GM21576 (cell line): ENCODE results near the gene KCND3.

Source experiments
- ATAC-seq: cut with Tn5 transposase; IDR thresholded peaks from one replicate; pipeline ENCODE4 v1.9.1; 2021; ENCODE audit warnings: mild to moderate bottlenecking, moderate library complexity; ENCODE audit not compliant: unreplicated experiment

The KCND3 gene

GRCh38 chr1:111851552-111851951 is 137.9 kb downstream of the KCND3 start:
- ATAC-seq = no peak

DNA sequence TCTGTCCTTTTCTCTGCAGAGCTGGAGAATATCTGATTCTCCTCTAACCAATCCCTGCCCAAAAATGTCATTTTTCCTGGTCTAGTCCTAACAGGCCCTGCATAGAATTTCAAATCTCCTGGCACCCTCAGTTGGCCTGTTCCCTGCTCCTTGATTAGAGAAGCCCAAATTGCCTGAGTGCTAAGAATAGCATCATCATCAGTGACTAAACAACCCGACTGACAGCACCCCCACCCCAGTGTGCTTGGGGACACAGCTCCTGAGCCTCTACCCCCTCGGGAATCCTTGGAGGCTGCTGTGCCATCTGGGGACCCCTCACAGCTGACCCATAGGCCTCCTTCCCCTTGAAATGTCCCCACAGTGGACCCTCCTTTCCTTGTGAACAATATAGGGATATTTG is 139.4 kb downstream of the KCND3 start:
- no peak for ATAC-seq

GRCh38 chr1:111848852-111849545 is 140.5 kb downstream of the KCND3 start:
- no peak for ATAC-seq

- ATAC-seq = no peak
Measured at GRCh38 chr1:111847466-111847865, 142.0 kb downstream of the KCND3 start.

DNA sequence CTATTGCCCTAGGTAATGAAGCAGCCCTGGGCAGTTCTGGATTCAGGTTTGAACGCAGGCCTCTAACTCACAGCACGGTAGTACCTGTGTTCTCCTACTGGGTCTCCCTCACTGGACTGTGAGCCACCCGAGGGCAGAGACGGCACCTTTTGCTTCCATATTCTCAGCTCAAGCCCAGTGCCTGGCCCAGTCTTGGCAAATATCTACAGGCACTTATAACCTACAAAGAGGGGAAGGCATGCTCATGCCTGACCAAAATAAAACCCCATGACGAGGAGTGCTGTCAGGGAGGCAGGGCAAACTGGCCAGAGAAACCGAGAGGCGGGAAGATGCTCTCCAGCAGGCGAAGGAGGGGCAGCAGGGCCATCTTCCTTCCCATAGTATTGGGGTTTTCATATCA is 142.6 kb downstream of the KCND3 start:
- no peak for ATAC-seq

GRCh38 chr1:111843177-111843576 is 146.3 kb downstream of the KCND3 start:
- ATAC-seq = no peak

GRCh38 chr1:111842411-111842810 is 147.1 kb downstream of the KCND3 start:
- ATAC-seq = no peak

DNA sequence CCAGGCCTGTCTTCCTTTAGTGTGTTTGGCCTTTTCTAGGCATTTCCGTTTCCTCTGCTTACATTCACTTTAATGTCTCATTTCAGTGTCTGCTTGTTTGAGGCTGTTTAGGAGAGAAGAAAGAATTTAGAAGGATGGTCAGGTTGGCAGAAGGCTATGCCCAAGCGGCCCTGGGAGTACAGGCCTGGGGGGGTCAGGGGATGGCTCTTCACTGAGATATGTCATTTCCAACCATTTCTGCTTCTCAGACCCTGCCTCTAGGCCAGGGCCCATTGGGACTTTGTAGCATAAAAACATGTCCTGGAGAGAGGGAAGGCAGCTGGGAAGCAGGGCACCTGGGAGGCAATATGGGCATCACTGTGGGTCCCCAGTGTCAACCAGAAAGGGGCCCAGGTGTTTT is 147.7 kb downstream of the KCND3 start:
- ATAC-seq = no peak

DNA sequence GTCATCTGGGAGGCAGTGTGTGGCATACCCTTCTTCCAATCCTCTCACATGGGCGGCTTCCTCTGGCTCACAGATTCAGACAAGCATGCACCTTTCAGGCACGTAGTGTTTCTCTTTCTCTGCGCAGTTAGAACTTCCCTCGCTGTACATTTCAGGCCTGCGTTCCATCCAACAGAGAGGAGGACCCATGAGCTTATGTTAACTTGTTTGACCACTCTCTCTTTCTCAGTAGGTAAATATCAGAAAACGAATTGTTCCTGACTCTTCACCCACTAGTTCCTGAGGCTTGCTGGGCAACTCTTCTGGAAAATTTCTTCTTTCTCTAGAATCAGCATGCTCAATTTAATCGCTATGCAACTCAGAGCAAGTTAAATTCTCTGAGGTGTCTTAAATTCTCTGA is 148.3 kb downstream of the KCND3 start:
- no peak for ATAC-seq

GRCh38 chr1:111837393-111837792 is 152.1 kb downstream of the KCND3 start:
- ATAC-seq = no peak

- ATAC-seq = no peak
Measured at GRCh38 chr1:111836111-111836510, 153.4 kb downstream of the KCND3 start.

DNA sequence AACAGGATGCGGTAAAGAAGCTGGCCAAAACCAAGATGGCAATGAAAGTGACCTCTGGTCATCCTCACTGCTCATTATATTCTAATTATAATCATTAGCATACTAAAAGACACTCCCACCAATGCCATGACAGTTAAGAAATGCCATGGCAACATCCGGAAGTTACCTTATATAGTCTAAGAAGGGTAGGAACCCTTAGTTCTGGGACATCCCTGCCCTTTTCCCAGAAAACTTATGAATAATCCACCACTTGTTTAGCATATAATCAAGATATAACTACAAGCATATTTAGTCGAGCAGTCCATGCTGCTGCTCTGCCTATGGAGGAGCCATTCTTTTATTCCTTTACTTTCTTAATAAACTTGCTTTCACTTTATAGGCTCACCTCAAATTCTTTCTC is 154.0 kb downstream of the KCND3 start:
- no peak for ATAC-seq

DNA sequence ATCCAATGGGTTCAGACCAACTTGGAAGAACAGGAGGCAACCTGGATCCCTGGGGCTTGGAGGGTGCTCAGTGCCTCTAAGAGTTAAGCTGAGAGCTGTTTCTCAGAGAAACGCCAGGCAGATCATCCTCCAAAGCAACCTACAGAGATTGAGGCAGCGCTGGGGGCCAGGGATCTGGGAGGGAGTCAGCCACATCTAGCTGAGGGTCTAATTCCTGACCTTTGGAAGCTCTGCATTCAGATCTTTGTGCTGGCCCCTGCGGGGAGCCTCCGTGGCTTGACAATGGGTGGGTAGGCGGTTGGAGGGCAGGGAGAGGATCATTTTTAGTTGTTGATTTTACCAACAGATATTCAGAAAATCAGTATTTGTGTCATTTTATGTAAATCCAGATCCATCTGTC is 154.5 kb downstream of the KCND3 start:
- no peak for ATAC-seq

- ATAC-seq = no peak
Measured at GRCh38 chr1:111833334-111833733, 156.1 kb downstream of the KCND3 start.

DNA sequence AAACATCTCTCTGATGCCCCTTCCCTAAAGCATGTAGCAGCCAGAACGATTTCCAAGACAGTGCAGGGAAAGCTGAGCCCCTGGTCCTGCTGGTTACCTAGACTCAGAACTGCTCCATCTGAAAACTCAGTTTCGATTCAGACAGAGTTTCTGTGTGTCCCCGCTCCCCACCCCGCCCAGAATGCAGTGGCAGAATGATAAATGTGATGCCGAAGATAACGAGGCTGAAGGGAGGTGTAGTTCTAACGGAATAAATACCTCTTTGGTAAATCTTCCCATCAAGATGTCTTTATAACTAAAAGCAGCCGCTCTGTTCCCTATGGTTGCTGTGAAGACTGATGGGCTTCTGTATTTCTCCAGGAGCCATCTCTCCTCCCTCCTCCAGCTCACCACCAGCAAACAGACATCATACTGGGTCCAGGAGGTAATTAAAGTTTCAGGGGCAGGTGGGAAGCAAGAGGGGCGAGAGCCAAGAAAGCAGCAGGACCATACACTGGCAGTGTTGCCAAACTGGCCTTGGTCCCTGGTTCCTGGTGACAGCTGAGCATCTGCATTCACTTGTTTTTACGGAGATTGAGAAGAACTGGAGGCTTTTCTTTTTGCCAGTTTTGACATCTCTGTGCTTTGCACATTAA is 156.8 kb downstream of the KCND3 start:
- no peak for ATAC-seq

DNA sequence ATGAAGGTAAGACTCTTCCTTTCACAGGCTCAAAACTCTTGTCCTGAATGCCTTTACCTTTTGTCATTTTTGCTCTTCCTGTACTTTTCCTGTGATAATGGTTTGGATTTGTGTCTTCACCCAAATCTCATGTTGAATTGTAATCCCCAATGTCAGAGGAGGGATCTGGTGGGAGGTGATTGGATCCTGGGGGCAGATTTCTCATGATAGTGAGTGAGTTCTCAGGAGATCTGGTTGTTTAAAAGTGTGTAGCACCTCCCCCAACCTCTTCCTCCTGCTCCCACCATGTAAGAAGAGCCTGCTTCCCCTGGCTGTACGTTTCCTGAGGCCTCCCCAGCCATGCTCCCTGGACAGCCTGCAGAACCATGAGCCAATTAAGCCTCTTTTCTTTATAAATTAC is 158.3 kb downstream of the KCND3 start:
- ATAC-seq = no peak

GRCh38 chr1:111827946-111828345 is 161.5 kb downstream of the KCND3 start:
- no peak for ATAC-seq

GRCh38 chr1:111826278-111826677 is 163.2 kb downstream of the KCND3 start:
- no peak for ATAC-seq

DNA sequence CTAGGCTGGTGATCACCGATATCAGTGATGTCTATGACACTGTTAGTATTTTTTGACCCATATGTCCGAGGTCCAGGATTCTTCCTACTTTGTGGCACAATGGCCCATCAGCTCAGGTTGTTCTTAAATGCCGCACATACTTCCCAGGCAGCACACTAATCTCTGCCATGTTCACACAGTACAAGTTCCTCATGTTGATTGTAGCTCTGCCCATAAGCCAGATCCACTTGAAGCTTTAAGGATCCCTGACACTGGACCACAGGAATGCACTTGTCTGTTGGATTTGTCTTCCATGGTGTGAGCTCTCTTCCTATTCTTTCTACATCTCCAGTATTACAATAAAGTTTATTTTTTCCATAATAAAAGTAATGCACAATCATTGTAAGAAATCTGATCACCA is 164.3 kb downstream of the KCND3 start:
- no peak for ATAC-seq

DNA sequence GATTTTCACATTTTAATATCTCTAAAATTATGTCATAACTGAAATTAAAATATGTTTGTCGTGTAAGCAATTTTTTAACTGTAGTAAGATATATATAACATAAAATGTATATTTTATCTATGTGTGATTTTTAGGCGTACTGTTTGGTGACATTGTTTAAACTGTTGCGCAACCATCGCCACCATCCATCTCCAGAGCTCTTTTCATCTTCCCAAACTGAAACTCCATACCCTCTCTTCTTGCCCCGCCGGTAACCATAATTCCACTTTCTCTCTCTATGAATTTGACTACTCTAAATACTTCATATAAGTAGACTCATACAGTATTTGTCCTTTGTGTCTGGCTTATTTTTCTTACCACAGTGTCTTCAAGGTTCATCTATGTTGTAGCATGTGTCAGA is 167.3 kb downstream of the KCND3 start:
- no peak for ATAC-seq

- no peak for ATAC-seq
Measured at GRCh38 chr1:111821121-111821745, 168.2 kb downstream of the KCND3 start.

DNA sequence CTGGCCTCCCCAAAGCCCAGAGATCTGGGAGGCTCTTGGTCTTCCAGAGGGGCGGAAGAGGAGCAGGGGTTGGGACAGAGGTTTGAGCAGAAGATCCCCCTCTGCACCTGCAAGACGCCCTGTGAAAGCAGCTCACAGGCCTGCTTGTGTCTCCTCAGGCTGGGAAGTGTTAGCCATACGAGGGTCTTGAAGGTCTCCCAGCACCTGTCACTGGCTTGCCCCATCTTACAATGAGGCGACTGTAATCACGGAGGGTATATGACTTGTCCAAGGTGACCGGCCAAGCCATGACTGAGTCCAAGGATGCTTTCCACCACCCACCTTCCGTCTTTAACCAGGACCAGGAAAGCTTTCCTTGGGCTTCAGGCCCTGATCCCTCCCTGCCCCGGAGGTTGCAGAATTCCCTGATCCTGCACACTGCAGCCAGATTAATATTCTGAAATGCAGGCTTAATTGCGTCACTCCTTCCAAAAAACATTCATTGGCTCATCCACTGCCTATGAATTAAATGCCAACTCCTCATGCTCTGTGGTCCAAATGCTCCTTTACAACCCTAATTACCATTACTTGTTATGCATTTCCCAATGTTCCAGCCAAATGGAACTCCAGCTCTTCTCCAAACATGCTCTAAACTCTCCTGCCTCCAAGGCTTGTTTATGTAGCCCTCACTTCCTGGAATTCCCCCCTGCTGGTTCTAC is 169.8 kb downstream of the KCND3 start:
- no peak for ATAC-seq
